Muscle of leg (tissue), 11 donors: ENCODE data around the gene BCR. TPM values are rescaled to one million over a fixed set of nuclear protein-coding genes. Genes with fewer than 3 reads are reported as not detected.

Experiments
- DNase-seq: peaks from one replicate; pipeline ENCODE4 v3.0.0; 2013
- H3K27ac ChIP-seq: one replicate; pipeline ENCODE4 v1.5.1; 2013; ENCODE audit warnings: mild to moderate bottlenecking, low read length, control low read depth
- H3K27me3 ChIP-seq: one replicate; pipeline ENCODE4 v1.6.1; 2013; ENCODE audit warnings: low read length; ENCODE audit not compliant: control insufficient read depth, insufficient read depth
- H3K36me3 ChIP-seq: one replicate; pipeline ENCODE4 v1.6.1; 2013; ENCODE audit warnings: low read length; ENCODE audit not compliant: control insufficient read depth, insufficient read depth
- H3K4me1 ChIP-seq: one replicate; pipeline ENCODE4 v1.6.1; 2013; ENCODE audit warnings: low read length; ENCODE audit not compliant: control insufficient read depth, insufficient read depth
- H3K4me3 ChIP-seq: one replicate; pipeline ENCODE4 v1.5.1; 2013; ENCODE audit warnings: low read length, control low read depth
- H3K9me3 ChIP-seq: replicated peaks from 2 replicates; pipeline ENCODE4 v1.6.1; 2013; ENCODE audit warnings: low read depth, low read length; ENCODE audit not compliant: control insufficient read depth
- WGBS: methylation state at CpG from one replicate; pipeline ENCODE4 v1.1.5; 2013; ENCODE audit warnings: missing lambda C conversion rate; ENCODE audit not compliant: insufficient coverage; 5-methylcytosine and 5-hydroxymethylcytosine counted together
- polyA plus RNA-seq, 8 donors: library from polyadenylated mRNA; unstranded; fragments of 120-200 nt; gene quantifications; one replicate each; pipeline versions ENCODE4 v1.2.1 to v1.2.3, GENCODE V29; 2013; ENCODE audit warnings: inconsistent platforms in 1 of 8, low replicate concordance in 1 of 8; ENCODE audit not compliant: insufficient read length in 8 of 8, insufficient read depth in 1 of 8
- total RNA-seq: library from RNA; stranded (reverse); fragments of 120-200 nt; gene quantifications from one replicate; pipeline ENCODE4 v1.2.4, GENCODE V29; 2013

Gene BCR
- total and polyA plus RNA-seq, 9 donors = 12.7 to 27.0 (median 17.7) TPM

DNA sequence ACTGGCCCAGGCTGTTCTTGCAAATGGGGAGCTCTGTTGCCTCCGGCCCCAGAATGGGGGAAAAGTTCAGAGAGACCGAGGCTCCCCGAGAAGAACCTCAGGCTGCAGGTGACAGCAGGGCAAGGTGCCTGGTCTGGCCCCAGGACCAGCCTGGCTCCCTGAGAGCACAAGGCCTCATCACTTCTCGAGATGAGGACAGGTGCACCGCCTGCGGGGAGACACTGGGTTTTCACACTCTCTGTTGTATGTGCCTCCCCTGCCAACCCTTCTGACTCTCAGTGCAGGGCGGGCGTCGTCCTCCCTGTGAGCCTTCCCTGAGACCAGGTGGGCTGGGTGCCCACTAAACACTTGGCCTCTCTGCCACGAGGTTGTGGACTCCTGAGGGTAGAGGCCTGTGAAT is 102.2 kb downstream of the BCR start:
- Histone ChIP-seq H3K4me1 (peaks cover 30% of the 10 kb centered on the region), H3K27ac (no peak overlapping the region), H3K27me3 (peaks cover 2% of the 10 kb centered on the region), H3K36me3 (peaks cover 31% of the 10 kb centered on the region), H3K9me3 (no peaks in the 10 kb centered on the region), H3K4me3 (no peak overlapping the region)
- 94% methylated on average over 7 of the region's 10 CpGs for WGBS
- DNase-seq = no peak

DNA sequence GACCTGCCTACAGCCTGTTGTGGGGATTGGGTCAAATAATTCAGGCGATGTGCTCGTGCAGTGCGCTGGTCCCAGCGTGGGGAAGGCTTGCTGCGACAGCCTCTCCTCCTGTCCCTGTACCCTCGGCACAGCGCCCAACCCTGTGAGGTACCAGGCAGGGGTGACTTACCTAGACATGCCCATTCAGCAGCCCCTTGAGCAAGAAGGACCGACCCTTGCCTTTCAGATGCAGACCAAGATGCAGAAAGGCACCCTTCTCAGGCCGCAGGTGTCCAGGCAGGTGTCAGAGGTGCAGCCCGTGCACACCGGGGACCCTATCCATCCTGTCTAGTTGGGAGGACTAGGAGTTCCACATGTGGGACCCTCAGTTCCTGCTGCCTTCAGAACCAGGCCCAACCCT is 102.7 kb downstream of the BCR start:
- peaks cover 30% of the 10 kb centered on the region for H3K4me1 ChIP-seq
- 98% methylated on average over 10 of the region's 11 CpGs for WGBS
- H3K4me3 ChIP-seq = no peak overlapping the region
- H3K27me3 ChIP-seq = peaks cover 2% of the 10 kb centered on the region
- DNase-seq = no peak
- H3K36me3 ChIP-seq = peaks cover 31% of the 10 kb centered on the region
- no peak overlapping the region for H3K27ac ChIP-seq
- no peaks in the 10 kb centered on the region for H3K9me3 ChIP-seq

DNA sequence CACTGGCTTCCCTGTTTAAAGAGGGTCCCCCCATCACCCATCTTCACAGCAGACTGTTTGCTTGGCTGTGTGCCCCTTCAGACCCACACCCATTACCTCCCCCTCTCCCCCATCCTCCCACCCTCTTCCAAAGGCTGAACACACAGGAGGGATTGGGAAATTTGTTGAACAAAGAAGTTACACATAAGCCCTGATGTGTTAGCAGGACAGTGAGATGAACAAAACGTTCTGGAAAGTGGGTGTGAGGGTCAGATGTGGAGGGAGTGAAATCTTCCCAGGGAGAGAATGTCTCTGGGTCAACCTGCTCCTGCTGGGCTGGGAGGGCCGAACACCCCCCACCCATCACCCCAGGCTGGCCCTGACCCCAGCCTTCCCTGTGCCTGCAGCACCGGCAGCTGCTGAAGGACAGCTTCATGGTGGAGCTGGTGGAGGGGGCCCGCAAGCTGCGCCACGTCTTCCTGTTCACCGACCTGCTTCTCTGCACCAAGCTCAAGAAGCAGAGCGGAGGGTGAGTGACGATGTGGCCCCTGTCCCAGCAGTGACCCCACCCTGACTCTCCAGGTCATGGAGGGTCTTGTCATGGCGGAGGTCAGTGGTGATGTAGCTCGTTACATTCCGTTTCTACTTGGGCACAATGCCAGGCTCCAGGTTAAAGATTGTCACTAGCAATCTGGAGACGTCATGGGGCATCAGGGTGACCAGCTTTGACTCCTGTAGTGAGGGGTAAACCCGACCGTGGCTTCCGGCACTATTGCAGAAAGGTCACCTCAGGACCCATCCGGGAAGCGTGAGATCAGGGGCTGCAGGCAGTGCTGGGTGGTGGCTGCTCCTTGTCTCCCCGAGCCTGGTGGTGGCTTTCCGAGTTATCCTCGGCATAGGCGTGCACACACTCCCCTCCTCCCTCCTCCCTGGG is 103.5 kb downstream of the BCR start:
- 93% methylated on average over 15 of the region's 22 CpGs for WGBS
- Histone ChIP-seq H3K27ac (no peak overlapping the region), H3K4me3 (no peak overlapping the region), H3K36me3 (peaks cover 31% of the 10 kb centered on the region), H3K4me1 (peaks cover 26% of the 10 kb centered on the region), H3K27me3 (peaks cover 2% of the 10 kb centered on the region), H3K9me3 (no peaks in the 10 kb centered on the region)
- DNase-seq = no peak

DNA sequence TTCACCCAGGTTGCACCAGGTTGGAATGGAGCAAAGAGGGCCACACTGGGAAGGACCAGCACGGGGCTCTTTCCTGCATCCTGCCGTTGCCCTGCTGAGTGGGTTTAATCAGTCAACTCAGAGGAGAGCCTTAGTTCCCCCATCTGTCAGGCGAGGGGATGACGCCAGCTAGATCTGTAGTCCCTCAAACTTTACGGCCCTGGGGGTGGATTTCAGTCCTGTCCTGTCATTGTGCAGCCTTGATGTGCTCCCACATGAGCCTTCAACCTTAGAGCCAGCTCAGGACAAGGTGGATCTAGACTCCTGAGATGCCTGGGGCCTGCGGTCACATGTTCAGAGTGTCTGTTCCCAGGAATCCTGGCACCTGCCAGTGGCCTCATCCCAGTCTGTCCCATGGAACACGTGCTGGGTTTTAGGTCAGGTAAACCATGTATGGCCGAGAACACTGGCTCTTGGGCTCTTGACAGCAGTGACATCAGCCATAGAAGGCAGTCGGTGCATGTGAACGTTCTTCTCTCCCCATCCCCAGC is 104.3 kb downstream of the BCR start:
- H3K36me3 ChIP-seq = peaks cover 31% of the 10 kb centered on the region
- H3K4me1 ChIP-seq = peaks cover 19% of the 10 kb centered on the region
- 91% methylated on average over 10 of the region's 10 CpGs for WGBS
- no peak for DNase-seq
- peaks cover 2% of the 10 kb centered on the region for H3K27me3 ChIP-seq
- no peak overlapping the region for H3K4me3 ChIP-seq
- no peaks in the 10 kb centered on the region for H3K9me3 ChIP-seq
- H3K27ac ChIP-seq = no peak overlapping the region

GRCh38 chr22:23285236-23285635 is 104.9 kb downstream of the BCR start:
- 84% methylated on average over 8 of the region's 8 CpGs for WGBS
- H3K27ac ChIP-seq = no peak overlapping the region
- peaks cover 2% of the 10 kb centered on the region for H3K27me3 ChIP-seq
- no peaks in the 10 kb centered on the region for H3K9me3 ChIP-seq
- H3K4me3 ChIP-seq = no peak overlapping the region
- H3K4me1 ChIP-seq = peaks cover 14% of the 10 kb centered on the region
- peaks cover 27% of the 10 kb centered on the region for H3K36me3 ChIP-seq
- no peak for DNase-seq

- H3K4me1 ChIP-seq = peaks cover 19% of the 10 kb centered on the region
- no peak for DNase-seq
- H3K36me3 ChIP-seq = peaks cover 27% of the 10 kb centered on the region
- H3K27ac ChIP-seq = no peak overlapping the region
- H3K9me3 ChIP-seq = no peaks in the 10 kb centered on the region
- H3K4me3 ChIP-seq = no peak overlapping the region
- H3K27me3 ChIP-seq = peaks cover 2% of the 10 kb centered on the region
- 96% methylated on average over 7 of the region's 7 CpGs for whole genome bisulfite sequencing
Observed at GRCh38 chr22:23285734-23286133, 105.4 kb downstream of the BCR start.

GRCh38 chr22:23286296-23286695 is 106.0 kb downstream of the BCR start:
- 80% methylated on average over 1 of the region's 2 CpGs for WGBS
- peaks cover 1% of the 10 kb centered on the region for H3K27me3 ChIP-seq
- no peaks in the 10 kb centered on the region for H3K9me3 ChIP-seq
- H3K4me3 ChIP-seq = no peak overlapping the region
- H3K4me1 ChIP-seq = peaks cover 18% of the 10 kb centered on the region
- no peak overlapping the region for H3K27ac ChIP-seq
- no peak for DNase-seq
- peaks cover 25% of the 10 kb centered on the region for H3K36me3 ChIP-seq

DNA sequence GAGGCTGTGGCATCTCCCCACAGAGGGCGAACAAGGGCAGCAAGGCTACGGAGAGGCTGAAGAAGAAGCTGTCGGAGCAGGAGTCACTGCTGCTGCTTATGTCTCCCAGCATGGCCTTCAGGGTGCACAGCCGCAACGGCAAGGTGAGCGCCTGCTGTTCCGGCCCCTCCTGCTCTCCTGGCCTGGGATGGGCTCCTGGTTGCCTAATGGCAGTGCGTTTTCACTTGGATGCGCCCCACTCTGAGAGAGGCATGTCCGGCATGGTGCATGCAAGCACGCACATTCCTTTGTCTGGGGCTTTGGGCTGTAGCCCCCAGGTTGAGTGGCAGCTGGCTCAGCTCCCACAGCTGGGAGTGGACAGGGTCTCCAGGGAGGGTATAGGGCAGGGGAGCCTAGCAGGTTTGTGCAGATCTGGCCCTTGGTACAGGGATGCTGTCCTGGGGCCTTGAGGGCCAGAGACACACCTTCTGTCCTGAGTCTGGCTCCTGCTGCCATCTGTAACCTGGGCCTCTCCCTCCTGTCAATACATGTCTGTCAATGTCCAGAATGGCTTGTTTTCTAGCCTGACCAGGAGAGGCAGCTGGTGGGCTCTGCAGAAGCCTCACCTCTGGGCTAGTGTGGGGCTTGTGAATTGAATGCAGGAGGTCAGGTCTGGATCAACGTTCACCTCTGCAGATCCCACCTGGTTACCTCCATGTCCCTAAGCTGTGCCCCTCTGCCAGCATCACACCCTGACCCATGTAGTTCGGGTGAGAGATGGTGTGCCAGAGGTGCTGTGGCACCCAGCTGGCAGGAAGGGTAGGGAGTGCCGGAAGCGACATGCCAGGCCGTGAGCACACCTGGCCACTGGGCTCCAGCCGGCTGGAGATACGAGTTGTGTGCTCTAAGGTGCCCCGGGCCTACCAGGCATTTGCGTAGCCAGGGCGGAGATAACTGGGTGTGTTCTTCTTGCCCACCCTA is 107.1 kb downstream of the BCR start:
- Histone ChIP-seq H3K36me3 (peaks cover 32% of the 10 kb centered on the region), H3K9me3 (no peaks in the 10 kb centered on the region), H3K4me1 (peaks cover 6% of the 10 kb centered on the region), H3K4me3 (no peak overlapping the region), H3K27ac (no peak overlapping the region), H3K27me3 (no peaks in the 10 kb centered on the region)
- WGBS = 94% methylated on average over 19 of the region's 21 CpGs
- DNase-seq = no peak

- Histone ChIP-seq H3K4me3 (no peak overlapping the region), H3K36me3 (peaks cover 42% of the 10 kb centered on the region), H3K27ac (no peak overlapping the region), H3K27me3 (no peaks in the 10 kb centered on the region), H3K9me3 (no peaks in the 10 kb centered on the region), H3K4me1 (peaks cover 5% of the 10 kb centered on the region)
- no peak for DNase-seq
- WGBS = 93% methylated on average over 15 of the region's 17 CpGs
Observed at GRCh38 chr22:23288301-23289129, 108.2 kb downstream of the BCR start.
